HG03097 (cell line): ENCODE measurements around the gene PDIA5.

ENCODE experiments used
- ATAC-seq: cut with Tn5 transposase; IDR thresholded peaks from one replicate; pipeline ENCODE4 v1.9.1; 2021; ENCODE audit not compliant: unreplicated experiment, low FRiP score

The PDIA5 gene

GRCh38 chr3:123158330-123158729, 91.5 kb downstream of the PDIA5 start:
- ATAC-seq: no peak

DNA sequence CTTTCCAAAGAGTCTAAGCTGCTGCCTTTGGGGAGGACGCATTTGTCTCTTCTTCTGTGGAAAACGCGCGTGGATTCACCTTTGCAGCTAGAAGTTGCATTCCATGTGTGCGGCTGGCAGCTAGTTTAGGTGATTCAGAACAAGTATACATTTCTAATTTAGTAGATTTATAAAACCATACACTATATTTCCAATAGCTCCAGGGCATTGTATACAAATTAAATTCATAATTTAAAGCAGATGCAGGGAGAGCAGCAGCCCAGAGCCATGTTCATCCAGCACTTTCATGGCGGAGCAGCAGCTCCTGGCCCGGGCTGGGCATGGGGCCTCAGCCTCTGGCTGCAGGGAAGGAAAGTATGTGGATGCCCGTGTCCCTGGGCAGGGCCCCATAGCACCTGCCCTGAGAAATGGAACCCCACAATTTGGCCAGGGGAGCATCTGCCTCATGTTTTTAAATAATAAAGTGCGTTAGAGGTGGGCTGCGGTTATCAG, 92.1 kb downstream of the PDIA5 start:
- no peak for ATAC-seq

GRCh38 chr3:123159926-123160635, 93.3 kb downstream of the PDIA5 start:
- ATAC-seq: no peak

GRCh38 chr3:123161167-123161566, 94.3 kb downstream of the PDIA5 start:
- no peak for ATAC-seq

- no peak for ATAC-seq
Observed at GRCh38 chr3:123163141-123163540, 96.3 kb downstream of the PDIA5 start.

DNA sequence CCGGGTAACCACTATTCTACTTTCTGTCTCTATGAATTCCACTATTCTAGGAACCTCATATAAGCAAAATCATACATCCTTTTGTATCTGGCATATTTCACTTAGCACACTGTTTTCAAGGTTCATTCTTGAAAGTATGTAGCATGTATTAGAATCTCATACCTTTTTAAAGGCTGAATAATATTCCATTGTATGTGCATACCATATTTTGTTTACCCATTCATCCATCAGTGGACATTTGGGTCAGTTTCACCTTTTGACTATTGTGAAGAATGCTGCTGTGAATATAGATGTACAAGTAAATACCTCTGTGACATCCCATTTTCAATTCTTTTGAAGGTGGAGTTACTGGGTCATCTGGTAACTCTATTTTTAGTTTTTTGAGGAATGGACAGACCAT, 98.3 kb downstream of the PDIA5 start:
- no peak for ATAC-seq

DNA sequence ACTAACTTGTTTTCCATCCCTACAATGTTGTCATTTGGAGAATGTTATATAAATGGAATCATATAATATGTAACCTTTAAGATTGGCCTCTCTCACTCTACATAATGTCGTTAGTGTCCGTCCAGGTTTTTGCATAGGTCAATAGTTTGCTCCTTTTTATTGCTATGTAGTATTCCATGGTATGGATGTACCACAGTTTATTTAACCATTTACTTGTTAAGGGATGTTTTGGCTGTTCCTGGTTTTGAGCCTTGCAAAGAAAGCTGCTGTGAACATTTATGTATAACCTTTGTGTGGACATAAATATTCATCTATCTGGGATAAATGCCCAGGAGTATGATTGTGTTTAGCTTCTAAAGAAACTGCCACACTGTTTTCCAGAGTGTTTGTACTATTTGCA, 100.9 kb downstream of the PDIA5 start:
- ATAC-seq: no peak

GRCh38 chr3:123168122-123168521, 101.3 kb downstream of the PDIA5 start:
- ATAC-seq: no peak

DNA sequence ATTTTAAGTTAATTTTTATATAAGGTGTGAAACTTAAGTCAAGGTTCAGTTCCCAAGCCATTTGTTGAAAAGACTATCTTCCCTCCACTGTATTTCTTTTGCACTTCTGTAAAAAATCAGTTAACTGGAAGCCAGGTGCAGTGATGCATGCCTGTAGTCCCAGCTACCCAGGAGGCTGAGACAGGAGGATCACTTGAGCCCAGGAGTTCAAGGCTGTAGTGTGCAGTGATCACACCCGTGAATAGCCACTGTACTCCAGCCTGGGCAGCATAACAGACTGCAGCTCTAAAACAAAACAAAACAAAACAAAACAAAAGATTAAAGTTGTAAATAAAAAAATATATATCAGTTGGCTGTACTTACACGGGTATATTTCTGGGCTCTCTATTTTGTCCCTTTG, 101.8 kb downstream of the PDIA5 start:
- no peak for ATAC-seq

DNA sequence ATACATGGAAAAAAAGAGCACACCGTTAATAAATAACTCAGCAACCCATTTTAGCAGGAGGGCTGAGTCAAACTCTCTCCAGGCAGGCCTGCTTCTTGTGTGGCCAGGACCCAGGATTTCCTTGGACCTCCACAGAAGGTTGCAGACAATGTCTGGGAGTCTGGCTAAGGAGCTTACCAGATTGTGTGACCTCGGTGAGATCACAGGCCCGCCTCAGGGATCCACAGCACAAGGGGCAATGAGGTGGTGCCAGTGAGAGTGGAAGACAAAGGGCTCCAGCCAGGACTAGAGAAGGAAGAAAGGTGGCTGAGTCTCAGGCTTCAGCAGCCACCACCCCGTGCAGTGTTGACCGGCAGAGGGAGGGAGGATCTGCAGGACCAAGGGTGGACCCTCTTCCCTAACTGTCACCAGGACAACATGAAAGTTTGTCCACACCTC, 102.7 kb downstream of the PDIA5 start:
- no peak for ATAC-seq

DNA sequence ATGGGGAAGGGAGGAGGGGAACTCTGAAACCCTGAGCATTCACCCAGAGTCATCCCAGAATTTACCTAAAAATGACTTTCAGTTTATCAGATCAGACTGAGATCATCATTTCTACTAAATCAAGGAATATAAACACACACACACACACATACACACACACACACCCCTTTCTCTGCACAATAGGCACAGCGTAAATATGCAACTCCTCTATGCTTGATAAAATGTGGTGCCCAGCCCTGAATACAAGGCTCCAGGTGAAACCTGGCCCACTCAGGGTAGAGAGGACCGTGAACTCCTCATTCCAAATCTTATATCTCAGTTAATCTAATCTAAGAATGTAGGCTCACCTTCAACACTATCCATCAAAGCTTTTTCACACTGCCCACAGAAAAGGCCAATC, 103.1 kb downstream of the PDIA5 start:
- ATAC-seq: no peak

GRCh38 chr3:123180791-123181190, 114.0 kb downstream of the PDIA5 start:
- ATAC-seq: no peak

- no peak for ATAC-seq
Observed at GRCh38 chr3:123186695-123187094, 119.9 kb downstream of the PDIA5 start.

GRCh38 chr3:123188058-123188457, 121.2 kb downstream of the PDIA5 start:
- no peak for ATAC-seq

- no peak for ATAC-seq
Observed at GRCh38 chr3:123193448-123194101, 126.8 kb downstream of the PDIA5 start.

- no peak for ATAC-seq
Observed at GRCh38 chr3:123194552-123194951, 127.7 kb downstream of the PDIA5 start.

DNA sequence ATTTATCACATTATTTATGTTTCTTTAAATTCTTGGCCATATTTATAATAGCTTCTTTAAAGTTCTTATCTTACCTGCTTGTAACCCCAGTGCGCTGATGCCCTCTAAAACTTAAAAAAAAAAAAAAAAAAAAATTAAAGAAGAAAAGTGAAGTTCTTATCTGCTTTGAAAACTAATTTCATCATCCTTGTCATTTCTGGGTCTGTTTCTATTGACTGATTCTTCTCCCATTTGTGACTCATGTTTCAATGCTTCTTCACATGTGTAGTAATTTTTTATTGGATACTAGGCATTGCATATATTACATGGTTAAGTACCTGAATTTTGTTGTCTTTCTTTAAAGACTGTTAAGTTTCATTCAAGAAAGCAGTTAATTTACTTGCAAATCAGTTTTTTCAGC, 131.5 kb downstream of the PDIA5 start:
- no peak for ATAC-seq

DNA sequence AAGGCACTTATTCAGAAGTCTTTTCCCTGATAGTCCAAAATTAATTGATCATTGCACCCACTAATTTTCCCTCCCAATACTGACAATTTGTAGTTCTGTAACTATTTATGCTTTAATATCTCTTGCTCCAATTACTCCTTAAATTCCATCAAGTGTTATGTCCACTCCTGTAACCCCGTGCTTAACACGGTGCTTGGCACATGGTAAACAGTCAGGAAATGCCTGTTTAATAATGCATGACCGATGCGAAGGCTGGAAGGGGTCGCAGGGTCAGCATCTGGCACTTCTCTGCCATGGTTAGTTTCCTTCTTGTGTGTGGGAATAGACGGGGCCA, 134.4 kb downstream of the PDIA5 start:
- no peak for ATAC-seq

DNA sequence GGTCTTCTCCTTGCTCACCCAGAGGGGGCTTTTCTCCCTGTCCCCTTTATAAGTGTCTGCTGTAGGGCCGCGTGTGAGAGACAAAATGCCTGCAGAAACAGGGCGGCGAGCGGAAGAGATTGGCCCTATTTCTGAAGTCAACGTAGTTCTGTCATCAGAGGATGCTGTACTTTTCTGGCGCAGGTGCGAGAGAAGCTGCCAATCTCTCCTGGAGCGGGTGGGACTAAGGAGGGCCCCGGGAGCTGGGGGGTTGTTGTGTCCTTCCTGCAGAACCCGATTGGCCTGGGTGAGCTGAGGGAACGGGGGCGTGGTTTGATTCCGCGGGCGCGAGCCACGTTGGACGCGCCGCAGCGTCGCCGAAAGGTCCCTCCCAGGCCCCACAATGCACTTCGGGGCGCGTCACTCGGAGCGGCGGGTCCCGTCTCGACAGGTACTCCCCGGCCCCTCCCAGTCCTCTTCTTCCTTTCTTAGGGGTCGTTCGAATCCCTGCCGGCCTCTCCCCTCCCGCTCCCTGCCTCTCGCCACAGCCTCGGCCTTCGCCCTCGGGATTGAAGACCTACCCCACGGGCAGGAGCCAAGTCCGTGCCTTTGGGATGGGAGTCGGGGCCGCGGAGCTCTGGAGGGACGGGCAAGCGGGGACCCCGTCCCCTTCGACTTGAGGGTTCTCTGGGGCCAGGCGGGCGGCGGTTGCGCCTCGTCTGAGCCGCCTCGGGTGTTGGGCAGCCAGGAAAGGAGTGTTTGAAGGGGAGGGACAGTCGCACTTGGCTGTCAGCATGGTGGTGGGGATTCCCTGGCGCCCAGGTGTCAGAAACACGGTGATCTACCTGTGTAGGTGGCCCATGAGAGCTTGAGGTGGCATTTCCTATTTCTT, 135.0 kb downstream of the PDIA5 start, which contains the start of gene SEC22A:
SEC22A (plus strand) TSS at position 387 of the 871 bp plus-strand sequence. CDS start 7,275 bp downstream, outside the sequence.
- ATAC-seq: peak; percentile 89

DNA sequence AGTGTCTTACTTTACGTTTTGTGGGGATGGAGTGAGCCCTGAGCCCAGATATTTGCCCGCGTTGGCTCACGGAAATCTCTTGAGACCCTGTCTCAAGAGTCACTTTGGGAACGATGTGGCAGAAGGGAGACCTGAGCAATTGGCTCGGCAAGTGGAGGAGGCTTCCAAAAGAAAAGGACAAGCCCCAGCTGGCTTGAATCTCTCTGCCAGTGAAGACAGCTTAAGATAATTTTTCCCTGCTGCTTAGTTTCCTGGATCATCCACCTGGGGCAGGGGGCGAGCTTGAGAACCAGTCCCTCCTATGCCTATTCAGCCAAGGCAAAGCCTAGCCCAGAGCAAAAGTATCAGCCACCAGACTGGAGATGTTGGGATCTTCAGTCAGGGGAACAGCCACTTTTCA, 135.6 kb downstream of the PDIA5 start:
- no peak for ATAC-seq
